LNCaP clone FGC (cell line): ENCODE data around the gene DBNDD2.

ENCODE experiments used
- DNase-seq: peaks from one replicate; pipeline ENCODE4 v3.0.0-alpha.2; 2011; ENCODE audit warnings: low read depth
- H3K4me3 ChIP-seq: 2 replicates; pipeline ENCODE4 v1.5.1; 2011; ENCODE audit warnings: mild to moderate bottlenecking, low read depth, low read length, control low read depth
- CTCF ChIP-seq: IDR thresholded peaks from 2 replicates; pipeline ENCODE4 v1.5.1; 2012; ENCODE audit warnings: mild to moderate bottlenecking; ENCODE audit not compliant: control insufficient read depth, insufficient read depth; ENCODE audit errors: extremely low read depth

Gene DBNDD2

GRCh38 chr20:45363611-45364492, 44.2 kb upstream of the DBNDD2 start:
- TF ChIP-seq CTCF = no peak
- H3K4me3 ChIP-seq = peak overlapping the region; percentile 84
- no peak for DNase-seq

GRCh38 chr20:45365444-45365970, 42.6 kb upstream of the DBNDD2 start:
- TF ChIP-seq CTCF = no peak
- no peak overlapping the region for H3K4me3 ChIP-seq
- DNase-seq = no peak

DNA sequence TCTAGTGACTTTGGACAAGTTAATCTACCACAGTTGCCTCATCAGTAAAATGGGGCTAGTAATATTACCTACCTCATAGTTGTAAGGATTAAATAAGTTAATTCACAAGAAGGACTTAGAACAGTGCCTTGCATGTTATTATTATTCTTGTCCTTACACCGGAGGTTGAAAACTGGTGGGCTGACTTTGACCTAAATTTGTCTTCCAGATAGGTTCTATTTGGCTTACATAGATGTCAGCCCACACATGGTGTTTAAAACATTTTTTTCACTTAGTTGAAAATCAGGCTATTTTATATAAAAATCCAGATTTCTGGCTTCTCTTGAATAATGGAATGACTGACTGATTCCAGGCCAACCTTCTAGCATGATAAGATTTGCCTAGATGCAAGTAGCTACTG, 41.9 kb upstream of the DBNDD2 start:
- TF ChIP-seq CTCF = no peak
- DNase-seq = no peak
- no peak overlapping the region for H3K4me3 ChIP-seq

- no peak for TF ChIP-seq CTCF
- no peak for DNase-seq
- no peak overlapping the region for H3K4me3 ChIP-seq
These were observed 41.5 kb upstream of the DBNDD2 start for GRCh38 chr20:45366631-45367030.

- H3K4me3 ChIP-seq = no peak overlapping the region
- DNase-seq = no peak
- TF ChIP-seq CTCF = no peak
These were observed 41.0 kb upstream of the DBNDD2 start for GRCh38 chr20:45367126-45367525.

GRCh38 chr20:45368221-45368980, 39.7 kb upstream of the DBNDD2 start:
- DNase-seq = no peak
- no peak overlapping the region for H3K4me3 ChIP-seq

More at GRCh38 chr20:45368221-45368980, 39.7 kb upstream of the DBNDD2 start:
- TF ChIP-seq CTCF = no peak
